Hepatocyte (in vitro differentiated cells): Measurements from ENCODE around the gene IFT22.
"Not testable (repeated sequence)": the region's sequence is repeated elsewhere in the genome, so short reads cannot be mapped to it uniquely, and the experiment has no call there.

Source experiments
- CTCF ChIP-seq: fragments of 200-600 bp; sonication (generic); IDR thresholded peaks from 2 replicates; pipeline ENCODE4 v1.5.1; 2016; ENCODE audit warnings: antibody characterized with exemption, mild to moderate bottlenecking; ENCODE audit not compliant: poor library complexity
- EZH2 ChIP-seq: fragments of 200-600 bp; sonication (generic); IDR thresholded peaks from 2 replicates; pipeline ENCODE4 v1.6.1; 2016; ENCODE audit warnings: antibody characterized with exemption, mild to moderate bottlenecking, borderline replicate concordance
- EZH2phosphoT487 ChIP-seq: fragments of 200-600 bp; sonication (generic); IDR thresholded peaks from one replicate; pipeline ENCODE4 v1.6.1; 2018; ENCODE audit warnings: antibody characterized with exemption, mild to moderate bottlenecking, low read depth, moderate library complexity; ENCODE audit not compliant: unreplicated experiment, severe bottlenecking

GRCh38 chr7:101264102-101264706, 57.4 kb downstream of the IFT22 start:
- TF ChIP-seq CTCF, EZH2, EZH2phosphoT487: not testable (repeated sequence)
